Ascending aorta (tissue), 2 donors: Measurements from ENCODE around the gene NRXN3. TPM values are rescaled to one million over a fixed set of nuclear protein-coding genes. Genes with fewer than 3 reads are reported as not detected.

Experiments
- DNase-seq, 2 donors: peaks; one replicate each; pipeline ENCODE4 v3.0.0-alpha.2; 2019; ENCODE audit warnings: low spot score in 2 of 2
- H3K27ac ChIP-seq, 2 donors: fragments of 200-600 bp; sonication (generic); one replicate each; pipeline ENCODE4 v1.5.1; 2016 to 2017; ENCODE audit warnings: mild to moderate bottlenecking in 1 of 2
- H3K27me3 ChIP-seq: fragments of 200-600 bp; sonication (generic); one replicate; pipeline ENCODE4 v1.5.1; 2017
- H3K36me3 ChIP-seq, 2 donors: fragments of 200-600 bp; sonication (generic); one replicate each; pipeline ENCODE4 v1.5.1; 2016
- H3K4me1 ChIP-seq, 2 donors: fragments of 200-600 bp; sonication (generic); one replicate each; pipeline ENCODE4 v1.5.1; 2016 to 2017; ENCODE audit warnings: mild to moderate bottlenecking in 1 of 2
- H3K4me3 ChIP-seq, 2 donors: fragments of 200-600 bp; sonication (generic); one replicate each; pipeline ENCODE4 v1.5.1; 2016 to 2017; ENCODE audit warnings: mild to moderate bottlenecking in 1 of 2
- H3K9me3 ChIP-seq, 2 donors: fragments of 200-600 bp; sonication (generic); one replicate each; pipeline ENCODE4 v1.5.1; 2016
- CTCF ChIP-seq, 3 experiments: fragments of 200-600 bp in 2 of 3; fragments of 450-650 bp in 1 of 3; sonication (generic) in 2 of 3; IDR thresholded peaks; one replicate each; pipeline ENCODE4 v1.5.1; 2016 to 2019; ENCODE audit warnings: antibody characterized with exemption in 3 of 3, mild to moderate bottlenecking in 1 of 3, moderate library complexity in 1 of 3
- intact Hi-C: fragments of 100-400 bp; cut with DNase I; formaldehyde crosslinking; loops from one replicate; pipeline ENCODE4 v1.15.1; 2023
- total RNA-seq: library from RNA; depleted of rRNA; stranded (reverse); fragments of >200 nt; gene quantifications from one replicate; pipeline ENCODE4 v1.1.0, GENCODE V29; 2016

NRXN3 gene
- total RNA-seq, 1 donor from 2014 or later = 21.0 TPM

DNA sequence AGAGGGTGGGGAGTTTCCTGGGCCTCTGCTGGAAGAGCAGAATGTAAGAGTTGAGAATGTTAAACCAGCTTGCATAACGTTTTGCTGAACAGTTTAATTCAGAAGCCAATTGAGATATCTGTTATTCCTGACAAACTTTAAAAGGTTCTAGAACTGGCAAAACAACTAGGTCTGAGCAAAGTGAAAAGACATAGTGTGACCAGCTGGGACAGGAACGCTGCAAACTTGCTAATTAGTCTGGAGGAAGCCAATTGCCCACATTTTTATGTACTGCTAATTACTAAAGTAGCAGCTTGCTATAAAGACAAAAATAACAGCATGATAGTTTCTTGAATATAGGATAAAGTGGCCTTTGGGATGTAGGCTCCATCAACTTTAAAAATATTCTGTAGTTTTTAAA, 704.9 kb downstream of the NRXN3 start:
- intact Hi-C loops = no loop called here
- Histone ChIP-seq H3K4me3 (no peak overlapping the region), H3K9me3 (no peaks in the 10 kb centered on the region), H3K27me3 (no peaks in the 10 kb centered on the region), H3K36me3 (no peaks in the 10 kb centered on the region), H3K27ac (no peak overlapping the region), H3K4me1 (no peaks in the 10 kb centered on the region)
- no peak for TF ChIP-seq CTCF (IDR thresholded peaks at IDR 0.05)
- no peak for DNase-seq

GRCh38 chr14:78885884-78886283, 715.7 kb downstream of the NRXN3 start:
- TF ChIP-seq CTCF (IDR thresholded peaks at IDR 0.05) = no peak
- H3K36me3 ChIP-seq = no peaks in the 10 kb centered on the region
- intact Hi-C loops = no loop called here
- no peaks in the 10 kb centered on the region for H3K4me1 ChIP-seq
- no peaks in the 10 kb centered on the region for H3K9me3 ChIP-seq
- DNase-seq = no peak
- no peak overlapping the region for H3K27ac ChIP-seq
- H3K4me3 ChIP-seq = no peak overlapping the region
- no peaks in the 10 kb centered on the region for H3K27me3 ChIP-seq

- Histone ChIP-seq H3K4me1 (no peaks in the 10 kb centered on the region), H3K27me3 (no peaks in the 10 kb centered on the region), H3K9me3 (no peaks in the 10 kb centered on the region), H3K36me3 (no peaks in the 10 kb centered on the region), H3K27ac (no peak overlapping the region), H3K4me3 (no peak overlapping the region)
- no peak for TF ChIP-seq CTCF (IDR thresholded peaks at IDR 0.05)
- intact Hi-C loops = no loop called here
- DNase-seq = no peak
Measured at GRCh38 chr14:78897443-78897842, 727.3 kb downstream of the NRXN3 start.

DNA sequence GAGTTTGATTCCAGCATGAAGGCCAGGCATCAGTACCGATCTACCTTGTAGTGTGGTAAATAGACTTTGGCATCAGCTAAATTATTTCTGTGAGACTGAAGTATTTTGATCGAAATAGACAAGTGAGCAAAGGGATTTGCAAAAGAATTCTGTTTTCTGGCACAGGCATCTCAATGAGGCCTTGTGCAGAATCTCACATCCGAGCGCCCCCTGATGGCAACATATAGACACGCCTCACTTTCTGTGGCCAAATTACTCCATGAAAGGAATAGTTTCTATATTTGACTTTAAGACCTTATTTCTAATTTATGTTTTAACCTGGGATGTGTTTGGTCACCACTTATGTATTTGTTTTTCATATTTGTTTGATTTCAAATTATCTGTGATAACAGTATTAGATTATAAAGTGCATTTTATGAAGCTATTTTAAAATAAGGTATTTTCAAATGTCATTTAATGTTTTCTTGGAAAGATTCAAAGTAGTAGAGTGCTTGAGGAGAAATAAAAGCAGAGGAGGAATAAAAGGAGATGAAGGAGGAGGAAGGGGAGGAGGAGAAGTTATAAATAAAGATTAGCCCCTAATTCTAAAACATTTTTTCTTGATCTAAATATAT, 731.9 kb downstream of the NRXN3 start:
- Histone ChIP-seq H3K4me3 (no peak overlapping the region), H3K36me3 (no peaks in the 10 kb centered on the region), H3K27me3 (no peaks in the 10 kb centered on the region), H3K4me1 (no peaks in the 10 kb centered on the region), H3K27ac (no peak overlapping the region), H3K9me3 (no peaks in the 10 kb centered on the region)
- no peak for DNase-seq
- TF ChIP-seq CTCF (IDR thresholded peaks at IDR 0.05) = peak in 2 of 3 experiments; percentile 7 to 35
- intact Hi-C loops = no loop called here

DNA sequence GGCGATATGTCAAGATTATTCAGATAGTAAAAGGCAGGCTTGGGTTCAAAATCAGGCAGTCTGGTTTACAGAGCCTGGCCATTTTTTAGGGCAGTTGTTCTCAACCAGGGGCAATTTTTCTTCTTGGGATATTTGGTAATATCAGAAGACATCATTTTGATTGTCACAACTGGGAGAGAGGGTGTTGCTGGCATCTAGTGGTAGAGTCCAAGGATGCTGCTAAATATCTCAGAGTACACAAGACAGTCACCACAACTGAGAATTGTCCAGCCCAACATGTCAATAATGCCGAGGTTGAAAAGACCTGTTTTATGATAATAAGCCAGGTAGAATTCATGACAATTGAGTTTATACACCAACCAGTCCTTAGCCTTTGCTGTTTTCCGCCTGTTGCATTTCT, 733.9 kb downstream of the NRXN3 start:
- H3K36me3 ChIP-seq = no peaks in the 10 kb centered on the region
- no peaks in the 10 kb centered on the region for H3K4me1 ChIP-seq
- DNase-seq = no peak
- intact Hi-C loops = no loop called here
- no peak overlapping the region for H3K27ac ChIP-seq
- no peaks in the 10 kb centered on the region for H3K9me3 ChIP-seq
- H3K27me3 ChIP-seq = no peaks in the 10 kb centered on the region
- H3K4me3 ChIP-seq = no peak overlapping the region
- no peak for TF ChIP-seq CTCF (IDR thresholded peaks at IDR 0.05)

GRCh38 chr14:78917462-78917861, 747.3 kb downstream of the NRXN3 start:
- H3K27me3 ChIP-seq = no peaks in the 10 kb centered on the region
- intact Hi-C loops = no loop called here
- H3K4me3 ChIP-seq = no peak overlapping the region
- H3K27ac ChIP-seq = no peak overlapping the region
- no peaks in the 10 kb centered on the region for H3K36me3 ChIP-seq
- TF ChIP-seq CTCF (IDR thresholded peaks at IDR 0.05) = no peak
- no peaks in the 10 kb centered on the region for H3K9me3 ChIP-seq
- DNase-seq = no peak
- H3K4me1 ChIP-seq = no peaks in the 10 kb centered on the region
